Panc1 (cell line): ENCODE measurements around the gene HID1. TPM values are rescaled to one million over a fixed set of nuclear protein-coding genes. Genes with fewer than 3 reads are reported as not detected.
A peak's percentile ranks its signal among the peaks of the same experiment; 100 is the strongest.

Experiments
- ATAC-seq: fragments of 200-7000 bp; cut with Tn5 transposase; 2 replicates; pipeline ENCODE4 v1.9.1; 2020; ENCODE audit warnings: mild to moderate bottlenecking, moderate library complexity
- Bru-seq: library from RNA; stranded (reverse); fragments of 400-500 nt; gene quantifications from one replicate; lab custom pipeline; 2021; lab: Mats Ljungman, UMichigan
- BruChase-seq, 2 experiments: library from RNA; stranded (reverse); fragments of 400-500 nt; gene quantifications; one replicate each; lab custom pipeline; 2021; lab: Mats Ljungman, UMichigan
- BruUV-seq: library from RNA; stranded (reverse); fragments of 400-500 nt; replicated peaks from 2 replicates; lab custom pipeline; 2021; lab: Mats Ljungman, UMichigan
- CTCF ChIA-PET: fragments of 300-600 bp; sonication (Branson Sonifier 250); formaldehyde crosslinking; loops from one replicate; lab custom pipeline; 2022; ENCODE audit warnings: antibody characterized with exemption; lab: Charles Lee
- POLR2A ChIA-PET: fragments of 300-600 bp; sonication (Branson Sonifier 250); formaldehyde crosslinking; loops from one replicate; lab custom pipeline; 2022; ENCODE audit warnings: antibody characterized with exemption; lab: Charles Lee
- DNase-seq: peaks from one replicate; pipeline ENCODE4 v3.0.0-alpha.2; 2010; ENCODE audit warnings: low read depth, low spot score
- H3K27ac ChIP-seq: 2 replicates; pipeline ENCODE4 v1.5.1; 2011; ENCODE audit warnings: mild to moderate bottlenecking, low read length, inconsistent platforms
- H3K27me3 ChIP-seq: fragments of 200-500 bp; sonication (Bioruptor generic); 2 replicates; pipeline ENCODE4 v1.6.0; 2014; ENCODE audit warnings: low read length, inconsistent platforms; ENCODE audit not compliant: control insufficient read depth, insufficient read depth
- H3K36me3 ChIP-seq: fragments of 200-500 bp; sonication (Bioruptor generic); 2 replicates; pipeline ENCODE4 v1.5.1; 2014; ENCODE audit warnings: inconsistent platforms, mild to moderate bottlenecking, low read length, moderate library complexity; ENCODE audit not compliant: control insufficient read depth, insufficient read depth
- H3K4me1 ChIP-seq: 2 replicates; pipeline ENCODE4 v1.5.1; 2011; ENCODE audit warnings: inconsistent platforms, mild to moderate bottlenecking, low read length, moderate library complexity; ENCODE audit not compliant: control insufficient read depth, insufficient read depth
- H3K4me3 ChIP-seq, 2 experiments: 2 replicates each; pipeline ENCODE4 v1.5.1; 2011 to 2012; ENCODE audit warnings: low read depth in 2 of 2, low read length in 2 of 2, mild to moderate bottlenecking in 2 of 2, inconsistent platforms in 1 of 2, moderate library complexity in 1 of 2
- H3K9me3 ChIP-seq: fragments of 200-500 bp; sonication (Bioruptor generic); 2 replicates; pipeline ENCODE4 v1.5.1; 2014; ENCODE audit warnings: low read depth, mild to moderate bottlenecking, inconsistent platforms, low read length, moderate library complexity; ENCODE audit not compliant: control insufficient read depth, insufficient read depth
- POLR2AphosphoS5 ChIP-seq: IDR thresholded peaks from 2 replicates; pipeline ENCODE4 v1.6.1; 2012; ENCODE audit warnings: mild to moderate bottlenecking, low read depth, low read length, moderate library complexity
- REST ChIP-seq, 2 experiments: IDR thresholded peaks; 2 replicates each; pipeline ENCODE4 v1.6.1; 2011 to 2012; ENCODE audit warnings: low read depth in 2 of 2, control low read depth in 1 of 2, low read length in 1 of 2, mild to moderate bottlenecking in 1 of 2, moderate library complexity in 1 of 2; ENCODE audit not compliant: insufficient read depth in 1 of 2
- SIN3A ChIP-seq: IDR thresholded peaks from 2 replicates; pipeline ENCODE4 v1.6.1; 2012; ENCODE audit warnings: low read depth, mild to moderate bottlenecking, low read length, moderate library complexity, borderline replicate concordance; ENCODE audit not compliant: insufficient read depth
- TCF7L2 ChIP-seq: IDR thresholded peaks from 2 replicates; pipeline ENCODE4 v1.6.1; 2011; ENCODE audit warnings: mild to moderate bottlenecking, low read depth, low read length, inconsistent platforms
- in situ Hi-C: cut with HindIII; loops from 2 replicates; pipeline ENCODE4 v1.10.0; 2016; ENCODE audit warnings: low sequenced_read_pairs, low pct_unique_long_range_greater_than_20kb
- intact Hi-C: fragments of 100-400 bp; cut with micrococcal nuclease; formaldehyde crosslinking; loops from one replicate; pipeline ENCODE4 v1.10.0; 2022; ENCODE audit not compliant: unreplicated experiment
- long read RNA-seq: library from polyadenylated mRNA; unstranded; transcript quantifications from one replicate; pipeline ENCODE4 v2.0.0, GENCODE V29; 2021; ENCODE audit not compliant: unreplicated experiment
- polyA plus RNA-seq: library from polyadenylated mRNA; unstranded; fragments of >200 nt; gene quantifications from one replicate; pipeline ENCODE4 v1.2.1, GENCODE V29; 2012; ENCODE audit warnings: missing spikeins; ENCODE audit not compliant: insufficient read length
- total RNA-seq: library from RNA; stranded (reverse); gene quantifications from one replicate; pipeline ENCODE4 v1.2.1, GENCODE V29; 2021; ENCODE audit not compliant: unreplicated experiment
- TF ChIP-seq, protein P1 (sequence below): fragments of 450-650 bp; IDR thresholded peaks from 2 replicates; pipeline ENCODE4 v1.5.1; 2017; ENCODE audit warnings: mild to moderate bottlenecking

The HID1 gene, protein sequence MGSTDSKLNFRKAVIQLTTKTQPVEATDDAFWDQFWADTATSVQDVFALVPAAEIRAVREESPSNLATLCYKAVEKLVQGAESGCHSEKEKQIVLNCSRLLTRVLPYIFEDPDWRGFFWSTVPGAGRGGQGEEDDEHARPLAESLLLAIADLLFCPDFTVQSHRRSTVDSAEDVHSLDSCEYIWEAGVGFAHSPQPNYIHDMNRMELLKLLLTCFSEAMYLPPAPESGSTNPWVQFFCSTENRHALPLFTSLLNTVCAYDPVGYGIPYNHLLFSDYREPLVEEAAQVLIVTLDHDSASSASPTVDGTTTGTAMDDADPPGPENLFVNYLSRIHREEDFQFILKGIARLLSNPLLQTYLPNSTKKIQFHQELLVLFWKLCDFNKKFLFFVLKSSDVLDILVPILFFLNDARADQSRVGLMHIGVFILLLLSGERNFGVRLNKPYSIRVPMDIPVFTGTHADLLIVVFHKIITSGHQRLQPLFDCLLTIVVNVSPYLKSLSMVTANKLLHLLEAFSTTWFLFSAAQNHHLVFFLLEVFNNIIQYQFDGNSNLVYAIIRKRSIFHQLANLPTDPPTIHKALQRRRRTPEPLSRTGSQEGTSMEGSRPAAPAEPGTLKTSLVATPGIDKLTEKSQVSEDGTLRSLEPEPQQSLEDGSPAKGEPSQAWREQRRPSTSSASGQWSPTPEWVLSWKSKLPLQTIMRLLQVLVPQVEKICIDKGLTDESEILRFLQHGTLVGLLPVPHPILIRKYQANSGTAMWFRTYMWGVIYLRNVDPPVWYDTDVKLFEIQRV
- total RNA-seq, result 10.9 TPM
- 16.6 TPM for polyA plus RNA-seq
- Bru-seq, nascent RNA, result percentile 34 among the genes with signal in this experiment
- BruChase-seq, experiment 1, labeled RNA remaining after a 2-hour chase, result percentile 35 among the genes with signal in this experiment
- percentile 42 among the genes with signal in this experiment for BruChase-seq, experiment 2, labeled RNA remaining after a 6-hour chase
- long read RNA-seq, partial matches to known transcripts, result 4 of 7 reads
- long read RNA-seq, other reads (novel, unspliced or antisense), result 2 of 7 reads

GRCh38 chr17:74972107-74972972, at the start of gene HID1:
HID1 (minus strand) TSS chr17:74972759; CDS start chr17:74972656, 103 bp downstream.
- in situ Hi-C loops, result no loop called here
- TF ChIP-seq SIN3A (peak; percentile 35; the same call in 1 of the 2 replicates), POLR2AphosphoS5 (no peak), REST (IDR thresholded peaks at IDR 0.05; ENCODE audit: insufficient read depth in 1 of 2, low read depth in 2 of 2, low read length in 1 of 2) (no peak), TCF7L2 (no peak)
- TF ChIP-seq, protein P1, sequence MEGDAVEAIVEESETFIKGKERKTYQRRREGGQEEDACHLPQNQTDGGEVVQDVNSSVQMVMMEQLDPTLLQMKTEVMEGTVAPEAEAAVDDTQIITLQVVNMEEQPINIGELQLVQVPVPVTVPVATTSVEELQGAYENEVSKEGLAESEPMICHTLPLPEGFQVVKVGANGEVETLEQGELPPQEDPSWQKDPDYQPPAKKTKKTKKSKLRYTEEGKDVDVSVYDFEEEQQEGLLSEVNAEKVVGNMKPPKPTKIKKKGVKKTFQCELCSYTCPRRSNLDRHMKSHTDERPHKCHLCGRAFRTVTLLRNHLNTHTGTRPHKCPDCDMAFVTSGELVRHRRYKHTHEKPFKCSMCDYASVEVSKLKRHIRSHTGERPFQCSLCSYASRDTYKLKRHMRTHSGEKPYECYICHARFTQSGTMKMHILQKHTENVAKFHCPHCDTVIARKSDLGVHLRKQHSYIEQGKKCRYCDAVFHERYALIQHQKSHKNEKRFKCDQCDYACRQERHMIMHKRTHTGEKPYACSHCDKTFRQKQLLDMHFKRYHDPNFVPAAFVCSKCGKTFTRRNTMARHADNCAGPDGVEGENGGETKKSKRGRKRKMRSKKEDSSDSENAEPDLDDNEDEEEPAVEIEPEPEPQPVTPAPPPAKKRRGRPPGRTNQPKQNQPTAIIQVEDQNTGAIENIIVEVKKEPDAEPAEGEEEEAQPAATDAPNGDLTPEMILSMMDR, result no peak
- Histone ChIP-seq H3K27ac (no peak within 1 kb of the TSS), H3K4me3 (peak within 1 kb of the TSS; percentile 52 to 58), H3K9me3 (no peaks in the 10 kb centered on the region), H3K4me1 (peaks cover 4% of the 10 kb centered on the region; the same call in 1 of the 2 replicates), H3K27me3 (no peaks in the 10 kb centered on the region), H3K36me3 (no peaks in the 10 kb centered on the region)
- BruUV-seq, result no TSS peak
- intact Hi-C loops, result loop anchor here (10.0 kb wide), 1 partner anchor 132 kb away; the partner anchor contains the start of gene ARMC7
- ATAC-seq, result peak; percentile 87
- no peak for DNase-seq
- CTCF ChIA-PET, result interaction anchor here (0.6 to 1.8 kb wide), 7 partner anchors 8 to 111 kb away, joined by 3 to 10 read pairs (median 3); partner anchors contain the start of gene OTOP2
- POLR2A ChIA-PET, result interaction anchor here (0.6 to 0.8 kb wide), 4 partner anchors 40 to 453 kb away, joined by 3 to 10 read pairs (median 6); partner anchors contain the start of genes FDXR and MRPL58
